ENCODE data around the gene DSC2. TPM values are rescaled to one million over a fixed set of nuclear protein-coding genes. Genes with fewer than 3 reads are reported as not detected.

The DSC2 gene
- 0.58 to 2.3 TPM (median 2.0 TPM) in 3 replicates for total RNA-seq
- long read RNA-seq, full-length matches to known transcripts = 6 of 6 reads
- long read RNA-seq, partial matches to known transcripts = 0 of 6 reads
- long read RNA-seq, other reads (novel, unspliced or antisense) = 0 of 6 reads

DNA sequence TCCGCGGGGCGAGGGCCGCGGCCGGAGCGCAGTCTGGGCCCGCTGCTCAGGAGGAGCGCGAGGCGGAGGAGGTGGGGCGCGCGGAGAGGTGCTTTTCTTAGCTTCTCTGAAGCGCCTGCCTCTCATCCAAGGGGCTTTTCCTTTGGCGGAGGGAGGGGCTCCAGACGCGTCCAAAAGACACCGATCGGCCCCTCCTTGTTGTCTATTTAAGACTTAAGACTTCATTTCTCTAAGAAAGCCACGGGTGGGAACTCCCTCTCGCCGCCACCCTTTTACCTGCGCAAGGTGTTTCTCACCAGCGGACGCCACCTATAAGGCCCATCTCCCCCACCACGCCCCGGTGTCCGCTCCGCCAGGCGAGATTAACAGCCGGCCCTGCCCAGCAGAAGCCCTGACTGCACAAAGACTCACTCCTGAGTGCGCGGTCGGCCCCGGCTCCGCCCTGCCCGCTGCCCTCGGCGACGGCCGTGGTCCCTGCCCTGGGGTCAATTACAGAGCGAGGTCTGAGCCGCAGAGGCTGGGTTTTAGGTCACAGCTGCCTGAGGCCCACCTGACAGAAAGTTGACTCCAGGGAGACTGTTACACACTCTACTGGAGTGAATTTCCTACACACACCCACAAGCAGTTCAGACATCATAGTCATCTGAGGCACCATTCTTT lies at the start of gene DSC2:
Gene DSC2 (minus strand): TSS at position 397 of the 660 bp plus-strand sequence. CDS start 450 bp downstream, outside the sequence.
- peaks cover 53% of the 10 kb centered on the region for H3K27me3 Mint-ChIP-seq (ENCODE audit: low read depth)
- DNase-seq (ENCODE audit: low spot score) = peak; percentile 84
- no peak for TF ChIP-seq CTCF (IDR thresholded peaks at IDR 0.05)
- no peaks in the 10 kb centered on the region for H3K9me3 Mint-ChIP-seq (ENCODE audit: low read depth)
- no peaks in the 10 kb centered on the region for H3K36me3 Mint-ChIP-seq (ENCODE audit: low read depth)
- peaks cover 13% of the 10 kb centered on the region for H3K4me1 Mint-ChIP-seq (ENCODE audit: low read depth)
- peak within 1 kb of the TSS; percentile 49 for H3K27ac Mint-ChIP-seq (ENCODE audit: unreplicated experiment)
- peak within 1 kb of the TSS; percentile 70 for H3K4me3 Mint-ChIP-seq (ENCODE audit: unreplicated experiment)

DNA sequence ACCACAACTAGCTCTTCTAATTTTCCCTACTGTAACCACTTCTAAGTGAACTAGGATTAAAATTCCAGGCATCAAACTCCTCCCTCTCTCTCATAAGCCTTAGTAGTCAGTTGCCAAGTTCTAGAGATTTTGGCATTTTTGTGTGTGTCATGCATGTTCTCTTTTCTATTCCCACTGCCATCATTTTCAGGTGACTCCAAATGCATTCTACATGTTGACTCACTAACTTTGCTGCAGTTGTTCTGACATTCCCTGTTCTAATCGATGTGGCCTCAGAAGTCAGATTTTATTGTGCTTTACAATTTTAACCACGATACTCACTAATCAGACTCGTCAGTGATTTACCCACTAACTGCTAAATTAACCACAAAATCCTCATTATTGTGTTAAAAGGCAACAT lies 47.1 kb upstream of the DSC2 start:
- H3K9me3 Mint-ChIP-seq (ENCODE audit: low read depth) = no peaks in the 10 kb centered on the region

DNA sequence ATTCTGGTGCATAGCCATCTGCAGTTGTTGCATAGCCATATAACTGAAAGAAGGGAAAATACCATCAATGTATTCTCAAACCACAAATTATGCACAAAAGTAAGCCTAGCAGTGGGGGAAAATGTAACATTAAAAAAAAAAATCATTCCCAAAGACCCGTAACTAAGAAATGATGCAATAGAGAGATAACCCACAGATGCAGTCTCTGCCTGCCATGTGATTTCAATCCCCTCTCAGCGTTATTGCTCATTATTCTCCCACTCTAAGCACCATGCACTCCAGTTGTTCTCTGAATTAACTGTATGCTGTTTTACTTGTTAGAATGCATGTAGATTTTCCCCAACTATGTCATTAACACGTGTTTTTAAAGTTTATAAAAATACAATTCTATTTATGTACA lies 46.4 kb upstream of the DSC2 start:
- Mint-ChIP-seq H3K9me3 (ENCODE audit: low read depth) (no peaks in the 10 kb centered on the region), H3K4me1 (ENCODE audit: low read depth) (no peaks in the 10 kb centered on the region), H3K27ac (ENCODE audit: unreplicated experiment) (no peak overlapping the region), H3K4me3 (ENCODE audit: unreplicated experiment) (no peak overlapping the region), H3K27me3 (ENCODE audit: low read depth) (peaks cover 4% of the 10 kb centered on the region), H3K36me3 (ENCODE audit: low read depth) (no peaks in the 10 kb centered on the region)
- no peak for DNase-seq (ENCODE audit: low spot score)
- TF ChIP-seq CTCF (IDR thresholded peaks at IDR 0.05) = no peak

More for the DNA sequence above, 47.1 kb upstream of the DSC2 start:
- no peaks in the 10 kb centered on the region for H3K4me1 Mint-ChIP-seq (ENCODE audit: low read depth)
- no peak overlapping the region for H3K4me3 Mint-ChIP-seq (ENCODE audit: unreplicated experiment)
- H3K36me3 Mint-ChIP-seq (ENCODE audit: low read depth) = no peaks in the 10 kb centered on the region
- DNase-seq (ENCODE audit: low spot score) = no peak
- TF ChIP-seq CTCF (IDR thresholded peaks at IDR 0.05) = no peak
- H3K27me3 Mint-ChIP-seq (ENCODE audit: low read depth) = peaks cover 4% of the 10 kb centered on the region
- no peak overlapping the region for H3K27ac Mint-ChIP-seq (ENCODE audit: unreplicated experiment)

DNA sequence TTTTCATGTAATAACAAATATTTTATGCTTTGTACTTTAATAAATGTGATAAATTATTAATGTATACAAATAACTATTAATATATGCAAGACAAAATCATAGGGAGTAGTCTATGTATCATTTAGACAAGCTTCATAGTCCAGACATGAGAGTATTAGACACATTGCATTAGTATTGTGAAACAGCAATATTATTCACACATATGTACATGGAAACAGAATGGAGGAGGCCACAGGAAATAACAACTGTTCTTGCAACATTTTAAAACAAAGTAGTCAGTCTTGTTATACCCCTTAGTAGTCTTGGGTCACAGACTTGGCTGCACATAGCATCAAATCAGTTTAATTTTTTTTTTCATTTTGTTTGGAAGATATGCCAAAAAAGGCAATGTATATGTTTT lies 44.6 kb upstream of the DSC2 start:
- TF ChIP-seq CTCF (IDR thresholded peaks at IDR 0.05) = no peak
- DNase-seq (ENCODE audit: low spot score) = no peak
- no peak overlapping the region for H3K4me3 Mint-ChIP-seq (ENCODE audit: unreplicated experiment)
- H3K4me1 Mint-ChIP-seq (ENCODE audit: low read depth) = no peaks in the 10 kb centered on the region
- peaks cover 5% of the 10 kb centered on the region for H3K27me3 Mint-ChIP-seq (ENCODE audit: low read depth)
- H3K9me3 Mint-ChIP-seq (ENCODE audit: low read depth) = no peaks in the 10 kb centered on the region
- H3K36me3 Mint-ChIP-seq (ENCODE audit: low read depth) = no peaks in the 10 kb centered on the region
- H3K27ac Mint-ChIP-seq (ENCODE audit: unreplicated experiment) = no peak overlapping the region

GRCh38 chr18:31143025-31143424 lies 40.8 kb upstream of the DSC2 start:
- Mint-ChIP-seq H3K9me3 (ENCODE audit: low read depth) (no peaks in the 10 kb centered on the region), H3K36me3 (ENCODE audit: low read depth) (no peaks in the 10 kb centered on the region), H3K27me3 (ENCODE audit: low read depth) (peaks cover 15% of the 10 kb centered on the region), H3K27ac (ENCODE audit: unreplicated experiment) (no peak overlapping the region), H3K4me1 (ENCODE audit: low read depth) (no peaks in the 10 kb centered on the region), H3K4me3 (ENCODE audit: unreplicated experiment) (no peak overlapping the region)
- DNase-seq (ENCODE audit: low spot score) = no peak
- no peak for TF ChIP-seq CTCF (IDR thresholded peaks at IDR 0.05)

Measured in chondrocyte (in vitro differentiated cells).